HCT116 (cell line): ENCODE data around the gene HOXD1. TPM values are rescaled to one million over a fixed set of nuclear protein-coding genes. Genes with fewer than 3 reads are reported as not detected.

Experiments
- ATAC-seq: fragments of 200-7000 bp; cut with Tn5 transposase; 2 replicates; pipeline ENCODE4 v1.9.1; 2020; ENCODE audit warnings: mild to moderate bottlenecking, moderate library complexity
- BruUV-seq: library from RNA; stranded (reverse); fragments of 400-500 nt; replicated peaks from 2 replicates; lab custom pipeline; 2021; lab: Mats Ljungman, UMichigan
- CTCF ChIA-PET: fragments of 300-600 bp; sonication (Branson Sonifier 250); formaldehyde crosslinking; loops from one replicate; lab custom pipeline; 2021; ENCODE audit warnings: antibody characterized with exemption; lab: Charles Lee
- POLR2A ChIA-PET: fragments of 300-600, 350-600 bp; sonication (Branson Sonifier 250); formaldehyde crosslinking; loops from one replicate; lab custom pipeline; 2021; ENCODE audit warnings: antibody characterized with exemption; lab: Charles Lee
- RAD21 ChIA-PET, 2 experiments: fragments of 300-600 bp; sonication (Branson Sonifier 250); formaldehyde crosslinking; loops; one replicate each; lab custom pipeline; 2023; ENCODE audit warnings: low total read pairs in 2 of 2; ENCODE audit not compliant: uncharacterized antibody in 2 of 2, unreplicated experiment in 2 of 2, low non-redundant PET in 1 of 2; lab: Charles Lee
- DNase-seq: peaks from one replicate; pipeline ENCODE4 v3.0.0-alpha.2; 2010; ENCODE audit warnings: low read depth, low spot score
- H2AFZ ChIP-seq: fragments of 200-600 bp; shearing (Covaris generic), sonication (generic); 2 replicates; pipeline ENCODE4 v1.6.1; 2017; ENCODE audit warnings: low read depth, mixed run types, mixed read lengths, antibody characterized with exemption, low read length; ENCODE audit not compliant: poor library complexity, severe bottlenecking
- H3K27ac ChIP-seq: 2 replicates; pipeline ENCODE4 v1.5.1; 2012; ENCODE audit warnings: low read depth, low read length
- H3K27me3 ChIP-seq: fragments of 200-600 bp; sonication (generic); 2 replicates; pipeline ENCODE4 v1.6.1; 2016; ENCODE audit warnings: mixed run types, low read length, mixed read lengths; ENCODE audit not compliant: insufficient read depth
- H3K36me3 ChIP-seq, 2 experiments: fragments of 200-500 bp in 1 of 2; fragments of 200-600 bp in 1 of 2; sonication (Bioruptor generic) in 1 of 2; sonication (generic) in 1 of 2; 2 replicates each; pipeline versions ENCODE4 v1.5.1 to v1.6.1; 2014 to 2016; ENCODE audit warnings: low read length in 2 of 2, inconsistent platforms in 1 of 2, mixed read lengths in 1 of 2, mixed run types in 1 of 2; ENCODE audit not compliant: insufficient read depth in 2 of 2, control insufficient read depth in 1 of 2
- H3K4me1 ChIP-seq, 2 experiments: fragments of 200-600 bp in 1 of 2; sonication (generic) in 1 of 2; 2 replicates each; pipeline versions ENCODE4 v1.5.1 to v1.6.1; 2012 to 2017; ENCODE audit warnings: low read length in 2 of 2, inconsistent platforms in 1 of 2, mild to moderate bottlenecking in 1 of 2, mixed read lengths in 1 of 2, mixed run types in 1 of 2, moderate library complexity in 1 of 2; ENCODE audit not compliant: insufficient read depth in 2 of 2, control insufficient read depth in 1 of 2
- H3K4me2 ChIP-seq: fragments of 200-600 bp; sonication (generic); 2 replicates; pipeline ENCODE4 v1.6.1; 2017; ENCODE audit warnings: mixed run types, low read length, mixed read lengths
- H3K4me3 ChIP-seq, 2 experiments: fragments of 200-600 bp in 1 of 2; sonication (generic) in 1 of 2; replicated peaks in 1 of 2; 2 replicates each; pipeline ENCODE4 v1.5.1; 2011 to 2016; ENCODE audit warnings: low read length in 2 of 2, control low read depth in 1 of 2, low read depth in 1 of 2, mild to moderate bottlenecking in 1 of 2, mixed read lengths in 1 of 2, mixed run types in 1 of 2
- H3K79me2 ChIP-seq: fragments of 200-600 bp; sonication (generic); 2 replicates; pipeline ENCODE4 v1.6.1; 2017; ENCODE audit warnings: mild to moderate bottlenecking, mixed run types, low read length, moderate library complexity, mixed read lengths; ENCODE audit not compliant: insufficient read depth
- H3K9ac ChIP-seq: fragments of 200-600 bp; sonication (generic); 2 replicates; pipeline ENCODE4 v1.6.1; 2016; ENCODE audit warnings: low read length, mixed read lengths
- H3K9me2 ChIP-seq: fragments of 200-600 bp; sonication (generic), shearing (Covaris generic); 2 replicates; pipeline ENCODE4 v1.6.1; 2017; ENCODE audit warnings: mixed run types, mild to moderate bottlenecking, moderate library complexity; ENCODE audit not compliant: insufficient read depth
- H3K9me3 ChIP-seq, 2 experiments: fragments of 200-500 bp in 1 of 2; fragments of 200-600 bp in 1 of 2; sonication (Bioruptor generic) in 1 of 2; sonication (generic) in 1 of 2; 2 replicates each; pipeline ENCODE4 v1.6.1; 2014 to 2017; ENCODE audit warnings: low read length in 2 of 2, mixed read lengths in 2 of 2, inconsistent platforms in 1 of 2, low read depth in 1 of 2, mild to moderate bottlenecking in 1 of 2, mixed run types in 1 of 2, moderate library complexity in 1 of 2; ENCODE audit not compliant: control insufficient read depth in 1 of 2, insufficient read depth in 1 of 2
- H4K20me1 ChIP-seq: fragments of 200-600 bp; sonication (generic), shearing (Covaris generic); 2 replicates; pipeline ENCODE4 v1.6.1; 2017; ENCODE audit warnings: mixed run types, mild to moderate bottlenecking, moderate library complexity; ENCODE audit not compliant: insufficient read depth
- EGR1 ChIP-seq: IDR thresholded peaks from 2 replicates; pipeline ENCODE4 v1.6.1; 2012; ENCODE audit warnings: low read depth
- FOSL1 ChIP-seq: IDR thresholded peaks from 2 replicates; pipeline ENCODE4 v1.6.1; 2012; ENCODE audit warnings: low read depth
- POLR2AphosphoS5 ChIP-seq: IDR thresholded peaks from 2 replicates; pipeline ENCODE4 v1.6.1; 2011; ENCODE audit warnings: mild to moderate bottlenecking, low read depth, low read length, moderate library complexity
- YY1 ChIP-seq: IDR thresholded peaks from 2 replicates; pipeline ENCODE4 v1.6.1; 2011; ENCODE audit warnings: low read length, low read depth, moderate library complexity, mild to moderate bottlenecking; ENCODE audit not compliant: insufficient replicate concordance; ENCODE audit errors: extremely low read depth
- ZNF274 ChIP-seq: fragments of 200-500 bp; sonication (Bioruptor generic); IDR thresholded peaks from 2 replicates; pipeline ENCODE4 v1.6.1; 2014; ENCODE audit warnings: mild to moderate bottlenecking, low read depth, low read length, inconsistent platforms
- intact Hi-C: fragments of 100-400 bp; cut with micrococcal nuclease; formaldehyde crosslinking; loops from 2 replicates; pipeline ENCODE4 v1.10.0; 2022
- total RNA-seq: library from RNA; stranded (reverse); gene quantifications from one replicate; pipeline ENCODE4 v1.2.1, GENCODE V29; 2021; ENCODE audit not compliant: unreplicated experiment
- TF ChIP-seq, protein P1 (sequence below): IDR thresholded peaks from 2 replicates; pipeline ENCODE4 v1.6.1; 2012; ENCODE audit warnings: low read depth

HOXD1 gene
- total RNA-seq, 1 experiment from 2014 or later: not detected

DNA sequence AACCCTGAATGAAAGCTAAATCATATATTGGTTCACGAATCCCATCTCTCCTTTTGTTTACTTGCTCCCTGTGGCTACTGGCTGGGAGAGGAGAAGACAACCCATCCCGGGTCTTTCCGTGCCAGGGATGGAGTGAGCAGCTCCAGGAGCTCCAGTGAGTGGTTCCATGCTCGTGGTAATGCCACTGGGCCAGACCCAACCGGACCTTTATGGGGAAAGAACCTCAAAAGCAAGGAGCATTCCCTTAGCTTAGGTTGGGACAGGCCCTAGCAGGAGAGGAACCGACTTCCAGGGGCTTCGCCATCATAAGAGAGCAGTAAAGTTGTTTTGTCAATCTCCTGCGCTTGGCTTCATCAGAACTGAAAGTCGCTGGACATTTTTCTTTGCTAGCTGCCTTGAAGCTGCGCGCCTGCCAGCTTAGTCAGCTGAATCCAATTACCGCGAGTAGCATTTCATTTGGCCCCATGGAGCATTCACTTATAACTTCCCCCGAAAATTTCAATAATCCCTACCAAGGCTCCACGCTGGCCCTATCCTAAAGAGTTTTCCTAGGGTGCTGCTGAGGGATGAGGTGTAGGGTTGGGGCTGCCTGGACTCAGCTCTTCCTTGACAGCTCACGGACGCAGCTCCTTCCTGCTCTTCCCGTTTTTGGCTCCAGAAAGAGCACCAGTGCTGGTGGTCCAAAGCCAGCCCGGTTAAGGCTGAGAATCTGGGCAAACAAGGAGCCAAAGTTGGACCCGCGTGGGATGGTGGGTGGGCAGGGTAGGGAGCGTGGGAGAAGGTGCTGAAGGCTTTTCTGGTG is 26.4 kb upstream of the HOXD1 start:
- ChIA-PET CTCF (no interaction called here), POLR2A (interaction anchor here (1.0 kb wide), 1 partner anchor 11 kb away, joined by 3 read pairs; no protein-coding TSS in a partner anchor), RAD21 (no interaction called here)
- TF ChIP-seq EGR1 (no peak), YY1 (no peak), FOSL1 (no peak), POLR2AphosphoS5 (no peak), ZNF274 (no peak)
- TF ChIP-seq, protein P1, sequence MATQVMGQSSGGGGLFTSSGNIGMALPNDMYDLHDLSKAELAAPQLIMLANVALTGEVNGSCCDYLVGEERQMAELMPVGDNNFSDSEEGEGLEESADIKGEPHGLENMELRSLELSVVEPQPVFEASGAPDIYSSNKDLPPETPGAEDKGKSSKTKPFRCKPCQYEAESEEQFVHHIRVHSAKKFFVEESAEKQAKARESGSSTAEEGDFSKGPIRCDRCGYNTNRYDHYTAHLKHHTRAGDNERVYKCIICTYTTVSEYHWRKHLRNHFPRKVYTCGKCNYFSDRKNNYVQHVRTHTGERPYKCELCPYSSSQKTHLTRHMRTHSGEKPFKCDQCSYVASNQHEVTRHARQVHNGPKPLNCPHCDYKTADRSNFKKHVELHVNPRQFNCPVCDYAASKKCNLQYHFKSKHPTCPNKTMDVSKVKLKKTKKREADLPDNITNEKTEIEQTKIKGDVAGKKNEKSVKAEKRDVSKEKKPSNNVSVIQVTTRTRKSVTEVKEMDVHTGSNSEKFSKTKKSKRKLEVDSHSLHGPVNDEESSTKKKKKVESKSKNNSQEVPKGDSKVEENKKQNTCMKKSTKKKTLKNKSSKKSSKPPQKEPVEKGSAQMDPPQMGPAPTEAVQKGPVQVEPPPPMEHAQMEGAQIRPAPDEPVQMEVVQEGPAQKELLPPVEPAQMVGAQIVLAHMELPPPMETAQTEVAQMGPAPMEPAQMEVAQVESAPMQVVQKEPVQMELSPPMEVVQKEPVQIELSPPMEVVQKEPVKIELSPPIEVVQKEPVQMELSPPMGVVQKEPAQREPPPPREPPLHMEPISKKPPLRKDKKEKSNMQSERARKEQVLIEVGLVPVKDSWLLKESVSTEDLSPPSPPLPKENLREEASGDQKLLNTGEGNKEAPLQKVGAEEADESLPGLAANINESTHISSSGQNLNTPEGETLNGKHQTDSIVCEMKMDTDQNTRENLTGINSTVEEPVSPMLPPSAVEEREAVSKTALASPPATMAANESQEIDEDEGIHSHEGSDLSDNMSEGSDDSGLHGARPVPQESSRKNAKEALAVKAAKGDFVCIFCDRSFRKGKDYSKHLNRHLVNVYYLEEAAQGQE: no peak
- no peak overlapping the region for H3K4me3 ChIP-seq
- H3K36me3 ChIP-seq: no peaks in the 10 kb centered on the region
- no TSS peak for BruUV-seq
- no peaks in the 10 kb centered on the region for H4K20me1 ChIP-seq
- H3K4me2 ChIP-seq: no peak overlapping the region
- no peak for ATAC-seq
- no peaks in the 10 kb centered on the region for H3K9me2 ChIP-seq
- H3K79me2 ChIP-seq: no peaks in the 10 kb centered on the region
- H3K4me1 ChIP-seq: no peaks in the 10 kb centered on the region
- H3K9me3 ChIP-seq: no peaks in the 10 kb centered on the region
- no peak overlapping the region for H2AFZ ChIP-seq
- no peaks in the 10 kb centered on the region for H3K27me3 ChIP-seq
- H3K9ac ChIP-seq: no peak overlapping the region
- no peak for DNase-seq
- intact Hi-C loops: no loop called here
- no peak overlapping the region for H3K27ac ChIP-seq
